Naive B cell (primary cell): ENCODE measurements around the gene CNIH1. TPM values are rescaled to one million over a fixed set of nuclear protein-coding genes. Genes with fewer than 3 reads are reported as not detected.
A peak's percentile ranks its signal among the peaks of the same experiment; 100 is the strongest.
"Not testable (repeated sequence)": the region's sequence is repeated elsewhere in the genome, so short reads cannot be mapped to it uniquely, and the experiment has no call there.

Experiments
- ATAC-seq, 2 donors: fragments of 150-1000 bp; cut with Tn5 transposase; 2 replicates each; pipeline ENCODE4 v1.10.0; 2021; ENCODE audit warnings: low read depth in 2 of 2, mild to moderate bottlenecking in 2 of 2, moderate library complexity in 2 of 2
- DNase-seq: peaks from one replicate; pipeline ENCODE4 v3.0.0; 2022
- H3K27ac Mint-ChIP-seq, 6 donors: one replicate each; pipeline ENCODE4 v1.8.0; 2020 to 2022; ENCODE audit warnings: mild to moderate bottlenecking in 6 of 6, mixed read lengths in 6 of 6, moderate library complexity in 5 of 6, inconsistent platforms in 2 of 6
- H3K27me3 Mint-ChIP-seq, 3 donors: one replicate each; pipeline ENCODE4 v1.8.0; 2021 to 2022; ENCODE audit warnings: mixed read lengths in 3 of 3, mild to moderate bottlenecking in 1 of 3
- H3K36me3 Mint-ChIP-seq, 2 donors: one replicate each; pipeline ENCODE4 v1.8.0; 2020 to 2022; ENCODE audit warnings: mixed read lengths in 2 of 2, inconsistent platforms in 1 of 2, mild to moderate bottlenecking in 1 of 2
- H3K4me1 Mint-ChIP-seq, 3 donors: one replicate each; pipeline ENCODE4 v1.8.0; 2020 to 2022; ENCODE audit warnings: mixed read lengths in 3 of 3, inconsistent platforms in 1 of 3, mild to moderate bottlenecking in 1 of 3, moderate library complexity in 1 of 3
- H3K4me3 Mint-ChIP-seq, 8 donors: one replicate each; pipeline ENCODE4 v1.8.0; 2020 to 2022; ENCODE audit warnings: mild to moderate bottlenecking in 8 of 8, mixed read lengths in 8 of 8, moderate library complexity in 8 of 8, inconsistent platforms in 2 of 8
- H3K9me3 Mint-ChIP-seq, 7 donors: one replicate each; pipeline ENCODE4 v1.8.0; 2020 to 2022; ENCODE audit warnings: mixed read lengths in 7 of 7, mild to moderate bottlenecking in 5 of 7, inconsistent platforms in 2 of 7, moderate library complexity in 1 of 7
- polyA plus RNA-seq, 6 donors: library from polyadenylated mRNA; unstranded; fragments of 300-500 nt; fragmentation: Illumina TruSeq; gene quantifications; one replicate each; pipeline ENCODE4 v1.2.3, GENCODE V29; 2021; ENCODE audit warnings: low read depth in 6 of 6

CNIH1 gene
- polyA plus RNA-seq, 6 donors from 2014 or later = 69.3 to 167 (median 78.3) TPM

GRCh38 chr14:54410215-54410614 lies 31.0 kb downstream of the CNIH1 start:
- Mint-ChIP-seq H3K4me3 (no peak overlapping the region), H3K36me3 (no peaks in the 10 kb centered on the region), H3K4me1 (no peaks in the 10 kb centered on the region), H3K9me3 (peaks cover 0 to 3% (median 0%) of the 10 kb centered on the region in 7 donors), H3K27ac (no peak overlapping the region), H3K27me3 (no peaks in the 10 kb centered on the region)
- ATAC-seq = no peak
- no peak for DNase-seq

- not testable (repeated sequence) for DNase-seq, H3K9me3 Mint-ChIP-seq, H3K27ac Mint-ChIP-seq, H3K4me1 Mint-ChIP-seq, H3K4me3 Mint-ChIP-seq, ATAC-seq, H3K27me3 Mint-ChIP-seq, H3K36me3 Mint-ChIP-seq
Observed at GRCh38 chr14:54403401-54404005, 37.7 kb downstream of the CNIH1 start.

- DNase-seq (no peak), ATAC-seq (no peak)
- Mint-ChIP-seq H3K9me3 (peaks cover 0 to 6% (median 1%) of the 10 kb centered on the region in 7 donors), H3K27me3 (no peaks in the 10 kb centered on the region), H3K36me3 (no peaks in the 10 kb centered on the region), H3K27ac (no peak overlapping the region), H3K4me3 (peak overlapping the region in 1 of 8 donors; percentile 22), H3K4me1 (peaks cover 7 to 20% (median 10%) of the 10 kb centered on the region in 3 donors)
Observed at GRCh38 chr14:54399560-54399959, 41.6 kb downstream of the CNIH1 start.

- Mint-ChIP-seq H3K4me3 (peak within 1 kb of the TSS; percentile 79 to 94 (median 88)), H3K27me3 (peaks cover 0 to 2% (median 0%) of the 10 kb centered on the region in 3 donors), H3K4me1 (peaks cover 7 to 20% (median 10%) of the 10 kb centered on the region in 3 donors), H3K9me3 (no peaks in the 10 kb centered on the region), H3K36me3 (no peaks in the 10 kb centered on the region), H3K27ac (peak within 1 kb of the TSS in 5 of 6 donors; percentile 56 to 92 (median 82))
- ATAC-seq (peak; percentile 93 to 94), DNase-seq (peak; percentile 98)
Observed at GRCh38 chr14:54396493-54397335, 44.5 kb downstream of the CNIH1 start, which contains the start of gene CDKN3. Gene CDKN3, plus strand, starts transcription at chr14:54397007. Its CDS starts 62 bp downstream, at chr14:54397069.

GRCh38 chr14:54396183-54396492 lies 45.0 kb downstream of the CNIH1 start:
- H3K4me1 Mint-ChIP-seq = peaks cover 7 to 20% (median 10%) of the 10 kb centered on the region in 3 donors
- no peak for ATAC-seq

GRCh38 chr14:54395716-54396115 lies 45.5 kb downstream of the CNIH1 start:
- H3K27ac Mint-ChIP-seq = peak overlapping the region in 1 of 6 donors; percentile 29
- ATAC-seq (no peak), DNase-seq (no peak)
- H3K4me3 Mint-ChIP-seq = peak overlapping the region in 5 of 8 donors; percentile 32 to 94 (median 85)
- no peaks in the 10 kb centered on the region for H3K9me3 Mint-ChIP-seq
- no peaks in the 10 kb centered on the region for H3K36me3 Mint-ChIP-seq
- peaks cover 7 to 20% (median 10%) of the 10 kb centered on the region in 3 donors for H3K4me1 Mint-ChIP-seq
- peaks cover 5 to 10% (median 5%) of the 10 kb centered on the region in 3 donors for H3K27me3 Mint-ChIP-seq

More at GRCh38 chr14:54396183-54396492, 45.0 kb downstream of the CNIH1 start:
- Mint-ChIP-seq H3K27me3 (peaks cover 1 to 6% (median 4%) of the 10 kb centered on the region in 3 donors), H3K27ac (peak overlapping the region in 1 of 6 donors; percentile 56), H3K4me3 (peak overlapping the region; percentile 79 to 94 (median 88)), H3K36me3 (no peaks in the 10 kb centered on the region), H3K9me3 (no peaks in the 10 kb centered on the region)
- DNase-seq = no peak

- Mint-ChIP-seq H3K36me3 (no peaks in the 10 kb centered on the region), H3K27ac (peak overlapping the region in 1 of 6 donors; percentile 29), H3K27me3 (peaks cover 6 to 14% (median 8%) of the 10 kb centered on the region in 3 donors), H3K9me3 (no peaks in the 10 kb centered on the region), H3K4me3 (peak overlapping the region in 2 of 8 donors; percentile 62 to 85), H3K4me1 (peaks cover 7 to 20% (median 10%) of the 10 kb centered on the region in 3 donors)
- ATAC-seq (no peak), DNase-seq (no peak)
Observed at GRCh38 chr14:54395284-54395683, 45.9 kb downstream of the CNIH1 start.

- H3K4me1 Mint-ChIP-seq = peaks cover 7 to 20% (median 10%) of the 10 kb centered on the region in 3 donors
- ATAC-seq (no peak), DNase-seq (no peak)
- H3K27me3 Mint-ChIP-seq = peaks cover 6 to 14% (median 8%) of the 10 kb centered on the region in 3 donors
- H3K36me3 Mint-ChIP-seq = no peaks in the 10 kb centered on the region
- no peak overlapping the region for H3K27ac Mint-ChIP-seq
- peak overlapping the region in 1 of 8 donors; percentile 85 for H3K4me3 Mint-ChIP-seq
- H3K9me3 Mint-ChIP-seq = no peaks in the 10 kb centered on the region
Observed at GRCh38 chr14:54394596-54394995, 46.6 kb downstream of the CNIH1 start.

- H3K27ac Mint-ChIP-seq, ATAC-seq, H3K9me3 Mint-ChIP-seq: not testable (repeated sequence)
Observed at GRCh38 chr14:54392986-54393884, 47.9 kb downstream of the CNIH1 start.

GRCh38 chr14:54392131-54392859 lies 48.9 kb downstream of the CNIH1 start:
- no peak overlapping the region for H3K4me3 Mint-ChIP-seq
- no peak for DNase-seq
- no peak for ATAC-seq

More at GRCh38 chr14:54392986-54393884, 47.9 kb downstream of the CNIH1 start:
- not testable (repeated sequence) for DNase-seq, H3K4me3 Mint-ChIP-seq, H3K36me3 Mint-ChIP-seq
- Mint-ChIP-seq H3K4me1 (peaks cover 6 to 19% (median 7%) of the 10 kb centered on the region in 3 donors), H3K27me3 (peaks cover 6 to 24% (median 8%) of the 10 kb centered on the region in 3 donors)

GRCh38 chr14:54387328-54387727 lies 53.8 kb downstream of the CNIH1 start:
- ATAC-seq (no peak), DNase-seq (no peak)
- peaks cover 8 to 40% (median 16%) of the 10 kb centered on the region in 3 donors for H3K27me3 Mint-ChIP-seq
- no peaks in the 10 kb centered on the region for H3K36me3 Mint-ChIP-seq
- no peaks in the 10 kb centered on the region for H3K9me3 Mint-ChIP-seq
- H3K27ac Mint-ChIP-seq = no peak overlapping the region
- H3K4me1 Mint-ChIP-seq = no peaks in the 10 kb centered on the region
- no peak overlapping the region for H3K4me3 Mint-ChIP-seq

More at GRCh38 chr14:54392131-54392859, 48.9 kb downstream of the CNIH1 start:
- Mint-ChIP-seq H3K4me1 (peaks cover 6 to 10% (median 7%) of the 10 kb centered on the region in 3 donors), H3K27ac (no peak overlapping the region), H3K9me3 (no peaks in the 10 kb centered on the region), H3K36me3 (no peaks in the 10 kb centered on the region), H3K27me3 (peaks cover 8 to 33% (median 11%) of the 10 kb centered on the region in 3 donors)

- no peak for DNase-seq
- no peaks in the 10 kb centered on the region for H3K4me1 Mint-ChIP-seq
- H3K27ac Mint-ChIP-seq = no peak overlapping the region
- H3K36me3 Mint-ChIP-seq = no peaks in the 10 kb centered on the region
- H3K27me3 Mint-ChIP-seq = peaks cover 1 to 28% (median 9%) of the 10 kb centered on the region in 3 donors
- no peak for ATAC-seq
- peaks cover 0 to under 1% (median 0%) of the 10 kb centered on the region in 7 donors for H3K9me3 Mint-ChIP-seq
- H3K4me3 Mint-ChIP-seq = no peak overlapping the region
Observed at GRCh38 chr14:54385556-54385955, 55.6 kb downstream of the CNIH1 start.
